ENCODE results near the gene BNC2.

Gene BNC2

DNA sequence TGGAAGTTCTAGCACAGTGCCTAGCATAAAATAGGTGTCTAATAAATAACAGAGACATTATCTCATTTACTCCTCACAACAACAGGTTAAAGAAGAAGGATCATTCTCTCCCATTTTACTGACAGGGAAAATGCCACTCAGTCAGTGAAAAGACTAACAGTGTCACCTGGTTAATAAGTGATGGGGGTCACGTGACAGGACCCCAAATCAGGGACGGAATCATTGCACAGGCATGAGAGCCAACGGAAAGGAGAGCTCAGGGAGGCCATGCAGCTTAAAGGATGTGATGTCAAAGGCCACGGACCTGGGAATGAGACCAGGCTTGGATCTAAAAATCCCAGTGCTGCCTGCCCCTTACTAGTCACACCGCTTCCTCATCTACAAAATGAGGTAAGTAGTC is 101.2 kb downstream of the BNC2 start:
- H3K4me3 ChIP-seq (ENCODE audit: low read depth, low read length) = no peak overlapping the region
- ChIA-PET CTCF (no interaction called here), POLR2A (no interaction called here)
- TF ChIP-seq, protein P1, sequence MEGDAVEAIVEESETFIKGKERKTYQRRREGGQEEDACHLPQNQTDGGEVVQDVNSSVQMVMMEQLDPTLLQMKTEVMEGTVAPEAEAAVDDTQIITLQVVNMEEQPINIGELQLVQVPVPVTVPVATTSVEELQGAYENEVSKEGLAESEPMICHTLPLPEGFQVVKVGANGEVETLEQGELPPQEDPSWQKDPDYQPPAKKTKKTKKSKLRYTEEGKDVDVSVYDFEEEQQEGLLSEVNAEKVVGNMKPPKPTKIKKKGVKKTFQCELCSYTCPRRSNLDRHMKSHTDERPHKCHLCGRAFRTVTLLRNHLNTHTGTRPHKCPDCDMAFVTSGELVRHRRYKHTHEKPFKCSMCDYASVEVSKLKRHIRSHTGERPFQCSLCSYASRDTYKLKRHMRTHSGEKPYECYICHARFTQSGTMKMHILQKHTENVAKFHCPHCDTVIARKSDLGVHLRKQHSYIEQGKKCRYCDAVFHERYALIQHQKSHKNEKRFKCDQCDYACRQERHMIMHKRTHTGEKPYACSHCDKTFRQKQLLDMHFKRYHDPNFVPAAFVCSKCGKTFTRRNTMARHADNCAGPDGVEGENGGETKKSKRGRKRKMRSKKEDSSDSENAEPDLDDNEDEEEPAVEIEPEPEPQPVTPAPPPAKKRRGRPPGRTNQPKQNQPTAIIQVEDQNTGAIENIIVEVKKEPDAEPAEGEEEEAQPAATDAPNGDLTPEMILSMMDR (IDR thresholded peaks at IDR 0.05; ENCODE audit: insufficient read depth, low read length, missing control alignments) = no peak
- DNase-seq (ENCODE audit: low read depth, low spot score) = no peak

DNA sequence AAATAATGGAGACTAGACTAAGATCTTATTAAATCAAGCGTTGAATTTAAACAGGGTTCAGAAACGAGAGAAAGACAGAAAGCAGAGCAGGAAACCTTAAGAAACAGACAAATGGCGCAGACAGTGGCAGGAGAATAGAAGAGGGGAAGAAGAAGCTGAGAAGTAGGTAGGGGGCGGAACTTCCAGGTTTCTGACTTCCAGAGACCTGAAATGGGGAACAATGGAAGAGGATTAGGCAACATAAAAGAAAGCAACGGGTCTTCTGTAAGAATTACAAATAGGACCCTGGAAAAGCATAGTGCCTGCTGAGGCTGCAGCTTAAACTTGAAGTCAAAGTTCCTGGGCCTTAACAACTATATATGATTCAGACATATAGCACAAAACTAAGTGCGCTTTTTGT is 101.7 kb downstream of the BNC2 start:
- H3K4me3 ChIP-seq (ENCODE audit: low read depth, low read length) = no peak overlapping the region
- TF ChIP-seq, protein P1 (IDR thresholded peaks at IDR 0.05; ENCODE audit: insufficient read depth, low read length, missing control alignments) = no peak
- DNase-seq (ENCODE audit: low read depth, low spot score) = no peak
- ChIA-PET CTCF (no interaction called here), POLR2A (no interaction called here)

DNA sequence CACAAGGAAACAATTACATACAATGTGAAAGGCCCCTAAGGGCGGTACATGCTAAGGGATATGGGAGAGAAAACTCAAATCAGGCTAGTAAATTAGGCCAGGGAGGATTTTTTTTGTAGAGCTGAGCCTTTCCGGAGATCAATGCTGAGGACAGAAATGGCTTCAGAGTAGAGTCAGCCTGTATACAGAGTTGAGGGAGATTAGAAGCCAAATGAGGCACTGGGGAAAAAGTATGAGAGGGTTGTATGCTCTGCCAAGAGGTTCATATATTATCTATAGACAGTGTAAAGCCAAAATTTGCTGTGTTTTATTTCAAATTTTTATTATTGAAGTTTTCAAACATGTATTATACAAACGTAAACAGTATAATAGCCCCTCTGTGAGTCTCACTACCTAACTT is 103.1 kb downstream of the BNC2 start:
- no peak overlapping the region for H3K4me3 ChIP-seq (ENCODE audit: low read depth, low read length)
- no peak for DNase-seq (ENCODE audit: low read depth, low spot score)
- TF ChIP-seq, protein P1 (IDR thresholded peaks at IDR 0.05; ENCODE audit: insufficient read depth, low read length, missing control alignments) = no peak
- ChIA-PET POLR2A (no interaction called here), CTCF (no interaction called here)

DNA sequence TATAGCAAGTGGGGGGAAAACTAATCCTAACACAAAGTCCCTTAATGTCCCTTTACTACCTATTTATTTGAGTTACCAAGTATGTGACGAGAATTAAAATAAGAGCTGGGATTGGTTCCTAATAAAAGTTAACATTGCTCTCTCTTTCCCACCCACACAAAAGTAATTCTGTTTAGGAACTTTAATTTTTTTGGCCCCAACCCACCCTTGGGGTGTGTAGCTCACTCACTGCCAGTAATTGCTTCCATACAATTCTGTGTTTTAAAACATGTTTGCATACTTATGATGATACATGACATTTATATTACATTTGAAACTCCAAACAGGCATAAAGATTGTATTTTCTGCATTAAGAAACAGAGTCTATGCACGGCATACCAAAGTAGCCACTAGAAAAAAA is 106.5 kb downstream of the BNC2 start:
- ChIA-PET CTCF (no interaction called here), POLR2A (interaction anchor here (0.6 kb wide), 1 partner anchor 35 kb away, joined by 4 read pairs; no protein-coding TSS in a partner anchor)
- no peak overlapping the region for H3K4me3 ChIP-seq (ENCODE audit: low read depth, low read length)
- TF ChIP-seq, protein P1 (IDR thresholded peaks at IDR 0.05; ENCODE audit: insufficient read depth, low read length, missing control alignments) = no peak
- no peak for DNase-seq (ENCODE audit: low read depth, low spot score)

DNA sequence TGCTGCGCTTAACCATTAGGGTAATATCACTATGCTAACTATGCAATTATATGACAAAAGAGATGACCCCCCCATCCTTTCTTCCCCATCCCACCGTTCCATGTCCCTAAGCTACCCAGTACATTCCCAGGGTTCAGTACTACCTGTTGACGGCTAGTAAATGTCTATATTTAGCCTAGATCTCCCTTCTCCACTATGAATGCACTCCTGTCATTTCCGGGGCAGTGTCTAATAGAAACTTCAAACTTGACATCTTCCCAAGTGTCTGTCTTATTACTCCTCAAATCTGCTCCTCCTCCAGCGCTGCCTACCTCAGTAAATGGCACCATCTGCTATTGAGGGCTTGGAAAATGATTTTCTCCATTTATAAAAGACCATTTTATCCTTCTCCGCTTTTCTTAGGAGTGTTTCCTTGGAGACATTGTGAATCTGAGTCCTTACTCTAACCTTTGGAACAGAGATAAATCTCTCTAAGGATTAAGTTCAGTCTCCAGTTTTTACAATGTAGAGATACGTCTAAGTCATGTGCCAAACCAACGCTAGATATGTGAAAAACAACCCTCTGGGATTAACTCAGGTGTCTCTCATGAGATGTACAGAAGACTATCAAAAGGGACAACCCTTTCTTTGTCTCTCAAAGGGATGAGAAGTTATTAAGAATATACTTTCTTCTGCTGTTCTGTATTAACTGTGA is 114.9 kb downstream of the BNC2 start:
- H3K4me3 ChIP-seq (ENCODE audit: low read depth, low read length) = no peak overlapping the region
- POLR2A ChIA-PET = no interaction called here
- no peak for DNase-seq (ENCODE audit: low read depth, low spot score)
- TF ChIP-seq, protein P1 (IDR thresholded peaks at IDR 0.05; ENCODE audit: insufficient read depth, low read length, missing control alignments) = no peak
- CTCF ChIA-PET = interaction anchor here (1.0 kb wide), 1 partner anchor 16 kb away, joined by 3 read pairs; no protein-coding TSS in a partner anchor

DNA sequence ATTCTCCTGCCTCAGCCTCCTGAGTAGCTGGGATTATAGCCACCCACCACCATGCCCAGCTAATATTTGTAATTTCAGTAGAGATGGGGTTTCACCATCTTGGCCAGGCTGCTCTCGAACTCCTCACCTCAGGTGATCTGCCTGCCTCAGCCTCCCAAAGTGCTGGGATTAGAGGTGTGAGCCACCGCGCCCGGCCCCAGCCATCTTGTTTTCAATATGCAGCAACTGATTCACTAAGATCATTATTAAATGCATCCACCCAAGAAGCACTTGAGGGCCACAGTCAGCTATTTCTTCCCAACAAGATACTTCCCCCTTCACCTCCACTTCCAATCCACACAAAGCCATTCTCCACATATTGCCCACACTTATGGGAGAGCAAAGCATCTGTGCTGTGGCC is 115.8 kb downstream of the BNC2 start:
- ChIA-PET CTCF (interaction anchor here (2.1 kb wide), 1 partner anchor 12 kb away, joined by 5 read pairs; no protein-coding TSS in a partner anchor), POLR2A (no interaction called here)
- TF ChIP-seq, protein P1 (IDR thresholded peaks at IDR 0.05; ENCODE audit: insufficient read depth, low read length, missing control alignments) = no peak
- DNase-seq (ENCODE audit: low read depth, low spot score) = no peak
- no peak overlapping the region for H3K4me3 ChIP-seq (ENCODE audit: low read depth, low read length)

Measured in AG04449 (cell line).